Superior temporal gyrus (tissue), 1 donor: Measurements from ENCODE around the gene CDON.
"Not testable (repeated sequence)": the region's sequence is repeated elsewhere in the genome, so short reads cannot be mapped to it uniquely, and the experiment has no call there.

ENCODE experiments used
- DNase-seq: peaks from one replicate; pipeline ENCODE4 v3.0.0-alpha.2; 2016; ENCODE audit errors: extremely low spot score

Gene CDON

GRCh38 chr11:125995313-125995712 lies 67.4 kb downstream of the CDON start:
- peak; percentile 30 for DNase-seq

GRCh38 chr11:125994509-125994908 lies 68.2 kb downstream of the CDON start:
- DNase-seq = no peak

- no peak for DNase-seq
These were observed 69.8 kb downstream of the CDON start for GRCh38 chr11:125992893-125993292.

- DNase-seq = peak; percentile 58
These were observed 72.4 kb downstream of the CDON start for GRCh38 chr11:125990244-125990643.

- peak; percentile 26 for DNase-seq
These were observed 75.5 kb downstream of the CDON start for GRCh38 chr11:125987066-125987641.

GRCh38 chr11:125985956-125986355 lies 76.7 kb downstream of the CDON start:
- DNase-seq = not testable (repeated sequence)

GRCh38 chr11:125982348-125982730 lies 80.3 kb downstream of the CDON start:
- DNase-seq = no peak

GRCh38 chr11:125980436-125980835 lies 82.2 kb downstream of the CDON start:
- no peak for DNase-seq

GRCh38 chr11:125979511-125979910 lies 83.2 kb downstream of the CDON start:
- DNase-seq = no peak

- DNase-seq = no peak
These were observed 83.8 kb downstream of the CDON start for GRCh38 chr11:125978778-125979407.

- no peak for DNase-seq
These were observed 84.4 kb downstream of the CDON start for GRCh38 chr11:125978181-125978716.

GRCh38 chr11:125977333-125977732 lies 85.3 kb downstream of the CDON start:
- DNase-seq = no peak

- no peak for DNase-seq
These were observed 86.5 kb downstream of the CDON start for GRCh38 chr11:125976156-125976555.

GRCh38 chr11:125975634-125976033 lies 87.0 kb downstream of the CDON start:
- no peak for DNase-seq

GRCh38 chr11:125974284-125974683 lies 88.4 kb downstream of the CDON start:
- DNase-seq = no peak

- no peak for DNase-seq
These were observed 91.0 kb downstream of the CDON start for GRCh38 chr11:125971618-125972017.

GRCh38 chr11:125968354-125968753 lies 94.3 kb downstream of the CDON start:
- DNase-seq = no peak

GRCh38 chr11:125967515-125967914 lies 95.2 kb downstream of the CDON start:
- no peak for DNase-seq

- DNase-seq = no peak
These were observed 101.9 kb downstream of the CDON start for GRCh38 chr11:125960771-125961170.

GRCh38 chr11:125959931-125960330 lies 102.7 kb downstream of the CDON start:
- DNase-seq = no peak

GRCh38 chr11:125959511-125959910 lies 103.2 kb downstream of the CDON start:
- DNase-seq = no peak

GRCh38 chr11:125958872-125959400 lies 103.7 kb downstream of the CDON start:
- no peak for DNase-seq

GRCh38 chr11:125957618-125958332 lies 104.9 kb downstream of the CDON start:
- DNase-seq = no peak
